ENCODE measurements around the gene NBPF12.
"Not testable (repeated sequence)": the region's sequence is repeated elsewhere in the genome, so short reads cannot be mapped to it uniquely, and the experiment has no call there.

Gene NBPF12

GRCh38 chr1:146943342-146943886 is 5.3 kb downstream of the NBPF12 start:
- H3K27me3 Mint-ChIP-seq; H3K9me3 Mint-ChIP-seq; H3K4me3 Mint-ChIP-seq; H3K36me3 Mint-ChIP-seq (ENCODE audit: low read depth); H3K27ac Mint-ChIP-seq: not testable (repeated sequence)
- H3K4me1 Mint-ChIP-seq (ENCODE audit: low read depth), result peaks cover 12% of the 10 kb centered on the region

- not testable (repeated sequence) for H3K4me1 Mint-ChIP-seq (ENCODE audit: low read depth); H3K27ac Mint-ChIP-seq; H3K4me3 Mint-ChIP-seq; H3K27me3 Mint-ChIP-seq; H3K9me3 Mint-ChIP-seq; H3K36me3 Mint-ChIP-seq (ENCODE audit: low read depth)
Observed at GRCh38 chr1:146948127-146948526, 10.0 kb downstream of the NBPF12 start.

GRCh38 chr1:146964340-146964739 is 26.2 kb downstream of the NBPF12 start:
- H3K27me3 Mint-ChIP-seq; H3K27ac Mint-ChIP-seq; H3K9me3 Mint-ChIP-seq; H3K36me3 Mint-ChIP-seq (ENCODE audit: low read depth); H3K4me3 Mint-ChIP-seq; H3K4me1 Mint-ChIP-seq (ENCODE audit: low read depth): not testable (repeated sequence)

- H3K27me3 Mint-ChIP-seq; H3K4me1 Mint-ChIP-seq (ENCODE audit: low read depth); H3K9me3 Mint-ChIP-seq; H3K36me3 Mint-ChIP-seq (ENCODE audit: low read depth); H3K27ac Mint-ChIP-seq; H3K4me3 Mint-ChIP-seq: not testable (repeated sequence)
Observed at GRCh38 chr1:146966351-146966750, 28.2 kb downstream of the NBPF12 start.

GRCh38 chr1:146970656-146971055 is 32.5 kb downstream of the NBPF12 start:
- not testable (repeated sequence) for H3K4me1 Mint-ChIP-seq (ENCODE audit: low read depth); H3K27me3 Mint-ChIP-seq; H3K36me3 Mint-ChIP-seq (ENCODE audit: low read depth); H3K4me3 Mint-ChIP-seq; H3K27ac Mint-ChIP-seq; H3K9me3 Mint-ChIP-seq

GRCh38 chr1:146972681-146973080 is 34.6 kb downstream of the NBPF12 start:
- not testable (repeated sequence) for H3K27ac Mint-ChIP-seq; H3K4me1 Mint-ChIP-seq (ENCODE audit: low read depth); H3K36me3 Mint-ChIP-seq (ENCODE audit: low read depth); H3K4me3 Mint-ChIP-seq; H3K27me3 Mint-ChIP-seq; H3K9me3 Mint-ChIP-seq

GRCh38 chr1:146985855-146986254 is 47.7 kb downstream of the NBPF12 start:
- peaks cover 10% of the 10 kb centered on the region for H3K36me3 Mint-ChIP-seq (ENCODE audit: low read depth)
- H3K27ac Mint-ChIP-seq; H3K27me3 Mint-ChIP-seq; H3K4me3 Mint-ChIP-seq; H3K9me3 Mint-ChIP-seq; H3K4me1 Mint-ChIP-seq (ENCODE audit: low read depth): not testable (repeated sequence)

GRCh38 chr1:146986450-146986849 is 48.3 kb downstream of the NBPF12 start:
- not testable (repeated sequence) for H3K27ac Mint-ChIP-seq; H3K27me3 Mint-ChIP-seq; H3K4me3 Mint-ChIP-seq; H3K9me3 Mint-ChIP-seq; H3K4me1 Mint-ChIP-seq (ENCODE audit: low read depth)
- peaks cover 10% of the 10 kb centered on the region for H3K36me3 Mint-ChIP-seq (ENCODE audit: low read depth)

- H3K27ac Mint-ChIP-seq; H3K27me3 Mint-ChIP-seq; H3K4me1 Mint-ChIP-seq (ENCODE audit: low read depth); H3K4me3 Mint-ChIP-seq; H3K9me3 Mint-ChIP-seq: not testable (repeated sequence)
- H3K36me3 Mint-ChIP-seq (ENCODE audit: low read depth), result peaks cover 10% of the 10 kb centered on the region
Observed at GRCh38 chr1:146987502-146987901, 49.4 kb downstream of the NBPF12 start.

GRCh38 chr1:146989455-146989854 is 51.3 kb downstream of the NBPF12 start:
- H3K36me3 Mint-ChIP-seq (ENCODE audit: low read depth), result peaks cover 10% of the 10 kb centered on the region
- H3K4me1 Mint-ChIP-seq (ENCODE audit: low read depth); H3K4me3 Mint-ChIP-seq; H3K27me3 Mint-ChIP-seq; H3K27ac Mint-ChIP-seq; H3K9me3 Mint-ChIP-seq: not testable (repeated sequence)

GRCh38 chr1:147008495-147008894 is 70.4 kb downstream of the NBPF12 start:
- H3K4me3 Mint-ChIP-seq; H3K9me3 Mint-ChIP-seq; H3K4me1 Mint-ChIP-seq (ENCODE audit: low read depth); H3K36me3 Mint-ChIP-seq (ENCODE audit: low read depth); H3K27ac Mint-ChIP-seq: not testable (repeated sequence)
- H3K27me3 Mint-ChIP-seq, result peaks cover 15% of the 10 kb centered on the region

GRCh38 chr1:147026975-147027374 is 88.9 kb downstream of the NBPF12 start:
- not testable (repeated sequence) for H3K9me3 Mint-ChIP-seq; H3K4me1 Mint-ChIP-seq (ENCODE audit: low read depth); H3K36me3 Mint-ChIP-seq (ENCODE audit: low read depth); H3K4me3 Mint-ChIP-seq; H3K27ac Mint-ChIP-seq
- peaks cover 24% of the 10 kb centered on the region for H3K27me3 Mint-ChIP-seq

- H3K27me3 Mint-ChIP-seq, result peaks cover 39% of the 10 kb centered on the region
- not testable (repeated sequence) for H3K27ac Mint-ChIP-seq; H3K36me3 Mint-ChIP-seq (ENCODE audit: low read depth); H3K4me1 Mint-ChIP-seq (ENCODE audit: low read depth); H3K4me3 Mint-ChIP-seq; H3K9me3 Mint-ChIP-seq
Observed at GRCh38 chr1:147030066-147030653, 92.0 kb downstream of the NBPF12 start.

GRCh38 chr1:147039916-147040315 is 101.8 kb downstream of the NBPF12 start:
- H3K36me3 Mint-ChIP-seq (ENCODE audit: low read depth), result peaks cover 2% of the 10 kb centered on the region
- no peak overlapping the region for H3K4me3 Mint-ChIP-seq
- no peak overlapping the region for H3K27ac Mint-ChIP-seq
- peaks cover 7% of the 10 kb centered on the region for H3K4me1 Mint-ChIP-seq (ENCODE audit: low read depth)
- H3K27me3 Mint-ChIP-seq, result peaks cover 3% of the 10 kb centered on the region
- H3K9me3 Mint-ChIP-seq, result peaks cover 3% of the 10 kb centered on the region

GRCh38 chr1:147042891-147043290 is 104.8 kb downstream of the NBPF12 start:
- not testable (repeated sequence) for H3K36me3 Mint-ChIP-seq (ENCODE audit: low read depth); H3K4me3 Mint-ChIP-seq; H3K27ac Mint-ChIP-seq; H3K9me3 Mint-ChIP-seq; H3K27me3 Mint-ChIP-seq
- H3K4me1 Mint-ChIP-seq (ENCODE audit: low read depth), result peaks cover 29% of the 10 kb centered on the region

- H3K27ac Mint-ChIP-seq, result not testable (repeated sequence)
Observed at GRCh38 chr1:147044511-147044910, 106.4 kb downstream of the NBPF12 start.

More at GRCh38 chr1:147044511-147044910, 106.4 kb downstream of the NBPF12 start:
- not testable (repeated sequence) for H3K4me3 Mint-ChIP-seq; H3K9me3 Mint-ChIP-seq; H3K36me3 Mint-ChIP-seq (ENCODE audit: low read depth); H3K27me3 Mint-ChIP-seq
- peaks cover 36% of the 10 kb centered on the region for H3K4me1 Mint-ChIP-seq (ENCODE audit: low read depth)
